HepG2 (cell line): ENCODE results near the gene OBSL1. TPM values are rescaled to one million over a fixed set of nuclear protein-coding genes. Genes with fewer than 3 reads are reported as not detected.

Experiments used
- CTCF ChIP-seq: sonication (generic); formaldehyde crosslinking; IDR thresholded peaks from 2 replicates; pipeline ENCODE4 v1.5.0; 2020; ENCODE audit warnings: mild to moderate bottlenecking, missing genetic modification reagents, moderate library complexity
- HNRNPK ChIP-seq: fragments of 200-400 bp; formaldehyde crosslinking; IDR thresholded peaks from 2 replicates; pipeline ENCODE4 v1.6.1; 2018; ENCODE audit warnings: low read length, low read depth, moderate library complexity, mild to moderate bottlenecking; ENCODE audit not compliant: poor library complexity, severe bottlenecking
- HOXA5 ChIP-seq: sonication (generic); formaldehyde crosslinking; IDR thresholded peaks from 2 replicates; pipeline ENCODE4 v1.4.0; 2020; ENCODE audit warnings: missing genetic modification reagents
- NFIC ChIP-seq: IDR thresholded peaks from 2 replicates; pipeline ENCODE4 v1.6.1; 2012; ENCODE audit warnings: mild to moderate bottlenecking, low read length, inconsistent platforms
- POLR2AphosphoS2 ChIP-seq: IDR thresholded peaks from 2 replicates; pipeline ENCODE4 v1.6.1; 2011; ENCODE audit warnings: low read depth, low read length, improper control_type of control experiment
- SP2 ChIP-seq: sonication (generic); formaldehyde crosslinking; IDR thresholded peaks from 2 replicates; pipeline ENCODE4 v1.5.1; 2020; ENCODE audit warnings: mild to moderate bottlenecking, missing genetic modification reagents
- ZC3H13 ChIP-seq: sonication (generic); formaldehyde crosslinking; IDR thresholded peaks from 2 replicates; pipeline ENCODE4 v1.8.1; 2023; ENCODE audit warnings: mild to moderate bottlenecking, missing genetic modification reagents, moderate library complexity
- ZFAT ChIP-seq: sonication (generic); formaldehyde crosslinking; conservative IDR thresholded peaks from 2 replicates; pipeline ENCODE4 v1.8.1; 2023; ENCODE audit warnings: missing genetic modification reagents, inconsistent platforms
- ZFP36L1 ChIP-seq: sonication (generic); formaldehyde crosslinking; IDR thresholded peaks from 2 replicates; pipeline ENCODE4 v1.8.0; 2022; ENCODE audit warnings: mild to moderate bottlenecking, missing genetic modification reagents, moderate library complexity
- ZMAT3 ChIP-seq: sonication (generic); formaldehyde crosslinking; conservative IDR thresholded peaks from 2 replicates; pipeline ENCODE4 v1.7.0; 2021; ENCODE audit warnings: missing genetic modification reagents
- ZSCAN21 ChIP-seq: sonication (generic); formaldehyde crosslinking; IDR thresholded peaks from 2 replicates; pipeline ENCODE4 v1.8.0; 2022; ENCODE audit warnings: mild to moderate bottlenecking, missing genetic modification reagents, moderate library complexity, borderline replicate concordance
- ZZZ3 ChIP-seq: sonication (generic); formaldehyde crosslinking; IDR thresholded peaks from 2 replicates; pipeline ENCODE4 v1.4.0; 2020; ENCODE audit warnings: missing genetic modification reagents, mild to moderate bottlenecking, borderline replicate concordance
- polyA plus RNA-seq, 8 experiments: library from polyadenylated mRNA; depleted of rRNA in 3 of 8; stranded (reverse) in 7 of 8; unstranded in 1 of 8; fragments of >200 nt; fragmentation: Illumina TruSeq in 4 of 8; extraction: Trizol in 4 of 8; gene quantifications; 2 replicates each; pipeline versions ENCODE4 v1.2.1 to v1.2.3, GENCODE V29; 2011 to 2016; ENCODE audit warnings: low read depth in 4 of 8, missing spikeins in 1 of 8, mixed read lengths in 1 of 8; ENCODE audit not compliant: insufficient read depth in 1 of 8
- total RNA-seq, 5 experiments: library from RNA; depleted of rRNA; stranded (reverse); fragments of >200 nt; fragmentation: Illumina TruSeq; extraction: Trizol; gene quantifications; 2 replicates each; pipeline ENCODE4 v1.2.3, GENCODE V29; 2016; ENCODE audit warnings: low read depth in 1 of 5
- TF ChIP-seq, protein P1 (sequence below), 2 experiments: IDR thresholded peaks; 2 replicates each; pipeline ENCODE4 v1.6.1; 2011 to 2012; ENCODE audit warnings: low read length in 2 of 2, borderline replicate concordance in 1 of 2, low read depth in 1 of 2, mild to moderate bottlenecking in 1 of 2, moderate library complexity in 1 of 2
- TF ChIP-seq, protein P2 (sequence below): IDR thresholded peaks from 2 replicates; pipeline ENCODE4 v1.6.1; 2012; ENCODE audit warnings: low read length, improper control_type of control experiment
- TF ChIP-seq, protein P3 (sequence below): sonication (generic); formaldehyde crosslinking; IDR thresholded peaks from 2 replicates; pipeline ENCODE4 v1.5.0; 2020; ENCODE audit warnings: mild to moderate bottlenecking, missing genetic modification reagents

The OBSL1 gene
- total and polyA plus RNA-seq, 2 of the 13 experiments (the other 11 are each of a cell fraction or from before 2014, with no cell fraction given): 86.7 to 218 TPM

- TF ChIP-seq, protein P1, sequence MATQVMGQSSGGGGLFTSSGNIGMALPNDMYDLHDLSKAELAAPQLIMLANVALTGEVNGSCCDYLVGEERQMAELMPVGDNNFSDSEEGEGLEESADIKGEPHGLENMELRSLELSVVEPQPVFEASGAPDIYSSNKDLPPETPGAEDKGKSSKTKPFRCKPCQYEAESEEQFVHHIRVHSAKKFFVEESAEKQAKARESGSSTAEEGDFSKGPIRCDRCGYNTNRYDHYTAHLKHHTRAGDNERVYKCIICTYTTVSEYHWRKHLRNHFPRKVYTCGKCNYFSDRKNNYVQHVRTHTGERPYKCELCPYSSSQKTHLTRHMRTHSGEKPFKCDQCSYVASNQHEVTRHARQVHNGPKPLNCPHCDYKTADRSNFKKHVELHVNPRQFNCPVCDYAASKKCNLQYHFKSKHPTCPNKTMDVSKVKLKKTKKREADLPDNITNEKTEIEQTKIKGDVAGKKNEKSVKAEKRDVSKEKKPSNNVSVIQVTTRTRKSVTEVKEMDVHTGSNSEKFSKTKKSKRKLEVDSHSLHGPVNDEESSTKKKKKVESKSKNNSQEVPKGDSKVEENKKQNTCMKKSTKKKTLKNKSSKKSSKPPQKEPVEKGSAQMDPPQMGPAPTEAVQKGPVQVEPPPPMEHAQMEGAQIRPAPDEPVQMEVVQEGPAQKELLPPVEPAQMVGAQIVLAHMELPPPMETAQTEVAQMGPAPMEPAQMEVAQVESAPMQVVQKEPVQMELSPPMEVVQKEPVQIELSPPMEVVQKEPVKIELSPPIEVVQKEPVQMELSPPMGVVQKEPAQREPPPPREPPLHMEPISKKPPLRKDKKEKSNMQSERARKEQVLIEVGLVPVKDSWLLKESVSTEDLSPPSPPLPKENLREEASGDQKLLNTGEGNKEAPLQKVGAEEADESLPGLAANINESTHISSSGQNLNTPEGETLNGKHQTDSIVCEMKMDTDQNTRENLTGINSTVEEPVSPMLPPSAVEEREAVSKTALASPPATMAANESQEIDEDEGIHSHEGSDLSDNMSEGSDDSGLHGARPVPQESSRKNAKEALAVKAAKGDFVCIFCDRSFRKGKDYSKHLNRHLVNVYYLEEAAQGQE (IDR thresholded peaks at IDR 0.05; ENCODE audit: borderline replicate concordance in 1 of 2, low read depth in 1 of 2, low read length in 2 of 2): no peak
- TF ChIP-seq ZMAT3 (CRISPR knock-in tag) (no peak), ZZZ3 (CRISPR knock-in tag) (no peak), ZFAT (CRISPR knock-in tag) (no peak), ZFP36L1 (CRISPR knock-in tag) (0 out of 2 replicates have a peak, but pooled peaks have one; percentile 35), HOXA5 (CRISPR knock-in tag) (no peak), CTCF (CRISPR knock-in tag) (0 out of 2 replicates have a peak, but pooled peaks have one; percentile 23), ZC3H13 (CRISPR knock-in tag) (no peak), HNRNPK (no peak), ZSCAN21 (CRISPR knock-in tag) (no peak), POLR2AphosphoS2 (0 out of 2 replicates have a peak, but pooled peaks have one; percentile 27), NFIC (no peak), SP2 (no peak)
- TF ChIP-seq, protein P2, sequence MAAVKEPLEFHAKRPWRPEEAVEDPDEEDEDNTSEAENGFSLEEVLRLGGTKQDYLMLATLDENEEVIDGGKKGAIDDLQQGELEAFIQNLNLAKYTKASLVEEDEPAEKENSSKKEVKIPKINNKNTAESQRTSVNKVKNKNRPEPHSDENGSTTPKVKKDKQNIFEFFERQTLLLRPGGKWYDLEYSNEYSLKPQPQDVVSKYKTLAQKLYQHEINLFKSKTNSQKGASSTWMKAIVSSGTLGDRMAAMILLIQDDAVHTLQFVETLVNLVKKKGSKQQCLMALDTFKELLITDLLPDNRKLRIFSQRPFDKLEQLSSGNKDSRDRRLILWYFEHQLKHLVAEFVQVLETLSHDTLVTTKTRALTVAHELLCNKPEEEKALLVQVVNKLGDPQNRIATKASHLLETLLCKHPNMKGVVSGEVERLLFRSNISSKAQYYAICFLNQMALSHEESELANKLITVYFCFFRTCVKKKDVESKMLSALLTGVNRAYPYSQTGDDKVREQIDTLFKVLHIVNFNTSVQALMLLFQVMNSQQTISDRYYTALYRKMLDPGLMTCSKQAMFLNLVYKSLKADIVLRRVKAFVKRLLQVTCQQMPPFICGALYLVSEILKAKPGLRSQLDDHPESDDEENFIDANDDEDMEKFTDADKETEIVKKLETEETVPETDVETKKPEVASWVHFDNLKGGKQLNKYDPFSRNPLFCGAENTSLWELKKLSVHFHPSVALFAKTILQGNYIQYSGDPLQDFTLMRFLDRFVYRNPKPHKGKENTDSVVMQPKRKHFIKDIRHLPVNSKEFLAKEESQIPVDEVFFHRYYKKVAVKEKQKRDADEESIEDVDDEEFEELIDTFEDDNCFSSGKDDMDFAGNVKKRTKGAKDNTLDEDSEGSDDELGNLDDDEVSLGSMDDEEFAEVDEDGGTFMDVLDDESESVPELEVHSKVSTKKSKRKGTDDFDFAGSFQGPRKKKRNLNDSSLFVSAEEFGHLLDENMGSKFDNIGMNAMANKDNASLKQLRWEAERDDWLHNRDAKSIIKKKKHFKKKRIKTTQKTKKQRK: no peak
- TF ChIP-seq, protein P3, sequence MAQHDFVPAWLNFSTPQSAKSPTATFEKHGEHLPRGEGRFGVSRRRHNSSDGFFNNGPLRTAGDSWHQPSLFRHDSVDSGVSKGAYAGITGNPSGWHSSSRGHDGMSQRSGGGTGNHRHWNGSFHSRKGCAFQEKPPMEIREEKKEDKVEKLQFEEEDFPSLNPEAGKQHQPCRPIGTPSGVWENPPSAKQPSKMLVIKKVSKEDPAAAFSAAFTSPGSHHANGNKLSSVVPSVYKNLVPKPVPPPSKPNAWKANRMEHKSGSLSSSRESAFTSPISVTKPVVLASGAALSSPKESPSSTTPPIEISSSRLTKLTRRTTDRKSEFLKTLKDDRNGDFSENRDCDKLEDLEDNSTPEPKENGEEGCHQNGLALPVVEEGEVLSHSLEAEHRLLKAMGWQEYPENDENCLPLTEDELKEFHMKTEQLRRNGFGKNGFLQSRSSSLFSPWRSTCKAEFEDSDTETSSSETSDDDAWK (CRISPR knock-in tag): no peak
Measured at GRCh38 chr2:219553463-219553963, 17.8 kb downstream of the OBSL1 start (continued).
